Measurements from ENCODE around the gene STAT5B. TPM values are rescaled to one million over a fixed set of nuclear protein-coding genes. Genes with fewer than 3 reads are reported as not detected.
A peak's percentile ranks its signal among the peaks of the same experiment; 100 is the strongest.

Gene STAT5B
- total and polyA plus RNA-seq, 2 of the 13 experiments (the other 11 are each of a cell fraction or from before 2014, with no cell fraction given) = 21.0 to 42.8 TPM

DNA sequence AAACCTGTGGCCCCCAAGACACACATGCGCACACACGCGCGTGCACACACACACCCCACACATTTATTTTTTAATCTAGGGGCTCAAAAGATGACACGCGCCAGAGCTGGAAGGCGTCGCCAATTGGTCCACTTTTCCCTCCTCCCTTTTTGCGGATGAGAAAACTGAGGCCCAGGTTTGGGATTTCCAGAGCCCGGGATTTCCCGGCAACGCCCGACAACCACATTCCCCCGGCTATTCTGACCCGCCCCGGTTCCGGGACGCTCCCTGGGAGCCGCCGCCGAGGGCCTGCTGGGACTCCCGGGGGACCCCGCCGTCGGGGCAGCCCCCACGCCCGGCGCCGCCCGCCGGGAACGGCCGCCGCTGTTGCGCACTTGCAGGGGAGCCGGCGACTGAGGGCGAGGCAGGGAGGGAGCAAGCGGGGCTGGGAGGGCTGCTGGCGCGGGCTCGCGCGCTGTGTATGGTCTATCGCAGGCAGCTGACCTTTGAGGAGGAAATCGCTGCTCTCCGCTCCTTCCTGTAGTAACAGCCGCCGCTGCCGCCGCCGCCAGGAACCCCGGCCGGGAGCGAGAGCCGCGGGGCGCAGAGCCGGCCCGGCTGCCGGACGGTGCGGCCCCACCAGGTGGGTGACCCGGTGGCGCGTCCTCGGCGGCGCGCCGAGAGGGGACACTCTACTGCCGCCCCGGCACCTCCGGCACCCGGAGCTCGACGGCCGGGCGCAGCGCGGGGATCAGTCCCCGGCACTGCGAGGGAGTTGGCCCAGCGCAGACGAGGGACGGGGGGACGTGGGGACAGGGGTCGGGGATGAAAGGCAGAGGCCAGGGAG, 12.0 kb upstream of the STAT5B start, which contains the start of gene STAT5A:
TSS of gene STAT5A (plus strand) at position 522 of the 826 bp plus-strand sequence. CDS start 914 bp downstream, outside the sequence.
- intact Hi-C loops (cut with micrococcal nuclease; ENCODE audit: unreplicated experiment) = loop anchor here (1.0 to 10.0 kb wide), 2 partner anchors 9 to 63 kb away; no protein-coding TSS in a partner anchor
- H4K20me1 ChIP-seq (ENCODE audit: insufficient read depth, low read length) = no peaks in the 10 kb centered on the region
- H3K4me3 ChIP-seq (replicated peaks in 1 of 3; ENCODE audit: insufficient read depth in 1 of 3, low read depth in 2 of 3, low read length in 3 of 3) = peak within 1 kb of the TSS; percentile 56 to 72 (median 62)
- H3K4me1 ChIP-seq (ENCODE audit: insufficient read depth, low read length) = peaks cover 35% of the 10 kb centered on the region
- POLR2A ChIA-PET = interaction anchor here (0.8 to 2.6 kb wide), 6 partner anchors 11 to 94 kb away, joined by 3 to 9 read pairs (median 4); partner anchors contain the start of gene GHDC
- H3K27me3 ChIP-seq (ENCODE audit: control insufficient read depth in 1 of 2, insufficient read depth in 2 of 2, low read length in 2 of 2) = peaks cover 6 to 34% of the 10 kb centered on the region in 2 experiments; a peak in 4 of 5 replicates
- DNase-seq (ENCODE audit: low spot score) = peak; percentile 40
- BruUV-seq (replicated peaks) = no TSS peak
- WGBS (ENCODE audit: low lambda C conversion rate) = 12% methylated on average over 31 of the region's 88 CpGs
- no peak within 1 kb of the TSS for H2AFZ ChIP-seq (ENCODE audit: low read length)
- no peaks in the 10 kb centered on the region for H3K9me3 ChIP-seq (ENCODE audit: low read length)
- peak within 1 kb of the TSS; percentile 32 for H3K9ac ChIP-seq (ENCODE audit: insufficient read depth, low read depth, low read length)
- CTCF ChIA-PET (ENCODE audit: low intra/inter-chr PET ratio, low total read pairs) = no interaction called here
- H3K79me2 ChIP-seq (ENCODE audit: insufficient read depth, low read length) = no peaks in the 10 kb centered on the region
- FAIRE-seq = no peak
- in situ Hi-C loops (cut with HindIII; ENCODE audit: extremely low pct_ligation_motif_present, low pct_unique_long_range_greater_than_20kb) = no loop called here
- H3K4me2 ChIP-seq (ENCODE audit: low read depth, low read length) = peak within 1 kb of the TSS; percentile 76
- ATAC-seq = peak; percentile 77
- H3K36me3 ChIP-seq (replicated peaks in 1 of 2; ENCODE audit: control insufficient read depth in 1 of 2, insufficient read depth in 2 of 2, low read length in 2 of 2) = no peaks in the 10 kb centered on the region
- H3K27ac ChIP-seq (ENCODE audit: extremely low read length, insufficient read depth, low read length) = no peak within 1 kb of the TSS
- TF ChIP-seq LRRFIP1 (CRISPR knock-in tag; conservative IDR thresholded peaks at IDR 0.05) (no peak), ZFP62 (CRISPR knock-in tag; IDR thresholded peaks at IDR 0.05) (no peak), EED (CRISPR knock-in tag; IDR thresholded peaks at IDR 0.05) (no peak), ZNF589 (CRISPR knock-in tag; conservative IDR thresholded peaks at IDR 0.05) (peak; percentile 71), ZNF280D (CRISPR knock-in tag; IDR thresholded peaks at IDR 0.05) (no peak), ZMAT3 (CRISPR knock-in tag; conservative IDR thresholded peaks at IDR 0.05) (no peak), KLF12 (CRISPR knock-in tag; IDR thresholded peaks at IDR 0.05; ENCODE audit: borderline replicate concordance) (0 out of 2 replicates have a peak, but pooled peaks have one; percentile 32), SRY (CRISPR knock-in tag; IDR thresholded peaks at IDR 0.05) (peak; percentile 14; the same call in 1 of the 2 replicates)
- TF ChIP-seq, protein P1, sequence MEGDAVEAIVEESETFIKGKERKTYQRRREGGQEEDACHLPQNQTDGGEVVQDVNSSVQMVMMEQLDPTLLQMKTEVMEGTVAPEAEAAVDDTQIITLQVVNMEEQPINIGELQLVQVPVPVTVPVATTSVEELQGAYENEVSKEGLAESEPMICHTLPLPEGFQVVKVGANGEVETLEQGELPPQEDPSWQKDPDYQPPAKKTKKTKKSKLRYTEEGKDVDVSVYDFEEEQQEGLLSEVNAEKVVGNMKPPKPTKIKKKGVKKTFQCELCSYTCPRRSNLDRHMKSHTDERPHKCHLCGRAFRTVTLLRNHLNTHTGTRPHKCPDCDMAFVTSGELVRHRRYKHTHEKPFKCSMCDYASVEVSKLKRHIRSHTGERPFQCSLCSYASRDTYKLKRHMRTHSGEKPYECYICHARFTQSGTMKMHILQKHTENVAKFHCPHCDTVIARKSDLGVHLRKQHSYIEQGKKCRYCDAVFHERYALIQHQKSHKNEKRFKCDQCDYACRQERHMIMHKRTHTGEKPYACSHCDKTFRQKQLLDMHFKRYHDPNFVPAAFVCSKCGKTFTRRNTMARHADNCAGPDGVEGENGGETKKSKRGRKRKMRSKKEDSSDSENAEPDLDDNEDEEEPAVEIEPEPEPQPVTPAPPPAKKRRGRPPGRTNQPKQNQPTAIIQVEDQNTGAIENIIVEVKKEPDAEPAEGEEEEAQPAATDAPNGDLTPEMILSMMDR (CRISPR knock-in tag; IDR thresholded peaks at IDR 0.05) = peak; percentile 11; the same call in 1 of the 2 replicates
- TF ChIP-seq, protein P2, sequence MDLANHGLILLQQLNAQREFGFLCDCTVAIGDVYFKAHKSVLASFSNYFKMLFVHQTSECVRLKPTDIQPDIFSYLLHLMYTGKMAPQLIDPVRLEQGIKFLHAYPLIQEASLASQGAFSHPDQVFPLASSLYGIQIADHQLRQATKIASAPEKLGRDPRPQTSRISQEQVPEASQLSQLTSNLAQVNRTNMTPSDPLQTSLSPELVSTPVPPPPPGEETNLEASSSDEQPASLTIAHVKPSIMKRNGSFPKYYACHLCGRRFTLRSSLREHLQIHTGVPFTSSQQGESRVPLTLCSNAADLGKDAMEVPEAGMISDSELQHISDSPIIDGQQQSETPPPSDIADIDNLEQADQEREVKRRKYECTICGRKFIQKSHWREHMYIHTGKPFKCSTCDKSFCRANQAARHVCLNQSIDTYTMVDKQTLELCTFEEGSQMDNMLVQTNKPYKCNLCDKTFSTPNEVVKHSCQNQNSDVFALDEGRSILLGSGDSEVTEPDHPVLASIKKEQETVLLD (CRISPR knock-in tag; IDR thresholded peaks at IDR 0.05; ENCODE audit: low read depth) = peak; percentile 60
- TF ChIP-seq, protein P3, sequence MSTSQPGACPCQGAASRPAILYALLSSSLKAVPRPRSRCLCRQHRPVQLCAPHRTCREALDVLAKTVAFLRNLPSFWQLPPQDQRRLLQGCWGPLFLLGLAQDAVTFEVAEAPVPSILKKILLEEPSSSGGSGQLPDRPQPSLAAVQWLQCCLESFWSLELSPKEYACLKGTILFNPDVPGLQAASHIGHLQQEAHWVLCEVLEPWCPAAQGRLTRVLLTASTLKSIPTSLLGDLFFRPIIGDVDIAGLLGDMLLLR (CRISPR knock-in tag; IDR thresholded peaks at IDR 0.05) = no peak
